ELR (cell line): ENCODE measurements around the gene STXBP1.

Experiments
- DNase-seq: peaks from one replicate; pipeline ENCODE4 v3.0.0-alpha.2; 2015; ENCODE audit warnings: low read depth

The STXBP1 gene

GRCh38 chr9:127715470-127716337 is 103.6 kb downstream of the STXBP1 start, which contains the start of the genes PTRH1 and TTC16:
PTRH1 (minus strand) TSS chr9:127715663; CDS start chr9:127715639, 24 bp downstream.
TTC16 (plus strand) TSS chr9:127716079; CDS start chr9:127716146, 67 bp downstream.
- DNase-seq, result peak; percentile 96

GRCh38 chr9:127716412-127716811 is 104.3 kb downstream of the STXBP1 start:
- DNase-seq, result no peak

GRCh38 chr9:127717766-127718165 is 105.7 kb downstream of the STXBP1 start:
- DNase-seq, result no peak

GRCh38 chr9:127720031-127720864 is 108.2 kb downstream of the STXBP1 start:
- no peak for DNase-seq

GRCh38 chr9:127720865-127721227 is 108.8 kb downstream of the STXBP1 start:
- DNase-seq, result no peak

GRCh38 chr9:127721391-127721821 is 109.3 kb downstream of the STXBP1 start:
- no peak for DNase-seq

GRCh38 chr9:127722055-127722745 is 110.1 kb downstream of the STXBP1 start:
- DNase-seq, result no peak

GRCh38 chr9:127723013-127723412 is 110.9 kb downstream of the STXBP1 start:
- DNase-seq, result no peak

GRCh38 chr9:127723444-127723843 is 111.4 kb downstream of the STXBP1 start:
- DNase-seq, result peak; percentile 73

- no peak for DNase-seq
Observed at GRCh38 chr9:127724012-127724411, 111.9 kb downstream of the STXBP1 start.

- DNase-seq, result no peak
Observed at GRCh38 chr9:127726871-127727270, 114.8 kb downstream of the STXBP1 start.

- no peak for DNase-seq
Observed at GRCh38 chr9:127728808-127729207, 116.7 kb downstream of the STXBP1 start.

- no peak for DNase-seq
Observed at GRCh38 chr9:127729522-127730256, 117.6 kb downstream of the STXBP1 start.

- DNase-seq, result no peak
Observed at GRCh38 chr9:127730262-127730661, 118.2 kb downstream of the STXBP1 start.

GRCh38 chr9:127730799-127731410 is 118.8 kb downstream of the STXBP1 start:
- no peak for DNase-seq

GRCh38 chr9:127731938-127732337 is 119.9 kb downstream of the STXBP1 start:
- DNase-seq, result no peak

- no peak for DNase-seq
Observed at GRCh38 chr9:127732444-127732843, 120.4 kb downstream of the STXBP1 start.

GRCh38 chr9:127733614-127734013 is 121.5 kb downstream of the STXBP1 start:
- DNase-seq, result no peak

- DNase-seq, result no peak
Observed at GRCh38 chr9:127734247-127734746, 122.2 kb downstream of the STXBP1 start.

GRCh38 chr9:127734747-127735529 is 122.9 kb downstream of the STXBP1 start, which contains the start of gene TOR2A:
TOR2A (minus strand) TSS chr9:127735294; CDS start chr9:127735270, 24 bp downstream.
- DNase-seq, result peak; percentile 98
